Measurements from ENCODE around the gene PRDM1. TPM values are rescaled to one million over a fixed set of nuclear protein-coding genes. Genes with fewer than 3 reads are reported as not detected.

The PRDM1 gene
- total RNA-seq = 0.78 and 1.1 TPM in 2 replicates

GRCh38 chr6:106085984-106086813, at the start of gene PRDM1:
TSS of gene PRDM1 (plus strand) at chr6:106086336. CDS start at chr6:106086554, 218 bp downstream.

Other genes with a start within 250 kb of the PRDM1 start
- 35.6 and 48.5 TPM in 2 replicates for gene ATG5, start 239.4 kb downstream of the PRDM1 start, total RNA-seq